WTC11 (cell line): ENCODE measurements around the gene EDA. TPM values are rescaled to one million over a fixed set of nuclear protein-coding genes. Genes with fewer than 3 reads are reported as not detected.

Source experiments
- ATAC-seq: fragments of 200-7000 bp; cut with Tn5 transposase; 2 replicates; pipeline ENCODE4 v1.10.0; 2021; ENCODE audit warnings: mild to moderate bottlenecking, moderate library complexity
- CTCF ChIA-PET: fragments of 300-600 bp; sonication (Branson Sonifier 250); formaldehyde crosslinking; loops from one replicate; lab custom pipeline; 2021; ENCODE audit warnings: antibody characterized with exemption; lab: Charles Lee
- POLR2A ChIA-PET: fragments of 350-600 bp; sonication (Branson Sonifier 250); formaldehyde crosslinking; loops from one replicate; lab custom pipeline; 2021; ENCODE audit warnings: antibody characterized with exemption; lab: Charles Lee
- DNase-seq: peaks from one replicate; pipeline ENCODE4 v3.0.0; 2021; ENCODE audit warnings: low spot score
- H3K27ac Mint-ChIP-seq: 2 replicates; pipeline ENCODE4 v1.8.0; 2021; ENCODE audit warnings: mixed read lengths
- H3K27me3 Mint-ChIP-seq: 2 replicates; pipeline ENCODE4 v1.8.0; 2021; ENCODE audit warnings: low read depth, mild to moderate bottlenecking, moderate library complexity, mixed read lengths
- H3K36me3 Mint-ChIP-seq: 2 replicates; pipeline ENCODE4 v1.8.0; 2021; ENCODE audit warnings: mixed read lengths
- H3K4me1 Mint-ChIP-seq: 2 replicates; pipeline ENCODE4 v1.8.0; 2022; ENCODE audit warnings: mixed read lengths
- H3K4me3 Mint-ChIP-seq: 2 replicates; pipeline ENCODE4 v1.8.0; 2021; ENCODE audit warnings: mild to moderate bottlenecking, moderate library complexity, mixed read lengths
- H3K9me3 Mint-ChIP-seq: 2 replicates; pipeline ENCODE4 v1.8.0; 2021; ENCODE audit warnings: mixed read lengths
- AFF4 ChIP-seq: sonication (generic); formaldehyde crosslinking; IDR thresholded peaks from 2 replicates; pipeline ENCODE4 v1.8.1; 2023; ENCODE audit warnings: mild to moderate bottlenecking, missing genetic modification reagents, borderline replicate concordance
- CREM ChIP-seq: sonication (generic); formaldehyde crosslinking; IDR thresholded peaks from 2 replicates; pipeline ENCODE4 v1.8.1; 2022; ENCODE audit warnings: mild to moderate bottlenecking, missing genetic modification reagents, moderate library complexity
- E2F1 ChIP-seq: sonication (generic); formaldehyde crosslinking; IDR thresholded peaks from 2 replicates; pipeline ENCODE4 v1.8.0; 2022; ENCODE audit warnings: mild to moderate bottlenecking, missing genetic modification reagents
- ELF4 ChIP-seq: sonication (generic); formaldehyde crosslinking; IDR thresholded peaks from 2 replicates; pipeline ENCODE4 v1.8.1; 2022; ENCODE audit warnings: low read depth, mild to moderate bottlenecking, moderate library complexity, missing genetic modification reagents
- ESRRA ChIP-seq: sonication (generic); formaldehyde crosslinking; IDR thresholded peaks from 2 replicates; pipeline ENCODE4 v1.8.1; 2022; ENCODE audit warnings: mild to moderate bottlenecking, missing genetic modification reagents, borderline replicate concordance
- ETV6 ChIP-seq: sonication (generic); formaldehyde crosslinking; IDR thresholded peaks from 2 replicates; pipeline ENCODE4 v1.8.1; 2022; ENCODE audit warnings: mild to moderate bottlenecking, missing genetic modification reagents
- HMGXB4 ChIP-seq: sonication (generic); formaldehyde crosslinking; IDR thresholded peaks from 2 replicates; pipeline ENCODE4 v1.8.1; 2023; ENCODE audit warnings: mild to moderate bottlenecking, moderate library complexity, missing genetic modification reagents
- KAT7 ChIP-seq: sonication (generic); formaldehyde crosslinking; IDR thresholded peaks from 2 replicates; pipeline ENCODE4 v1.8.1; 2023; ENCODE audit warnings: missing genetic modification reagents, mild to moderate bottlenecking, borderline replicate concordance
- MAX ChIP-seq: sonication (generic); formaldehyde crosslinking; IDR thresholded peaks from 2 replicates; pipeline ENCODE4 v1.8.0; 2022; ENCODE audit warnings: mild to moderate bottlenecking, missing genetic modification reagents
- NFYB ChIP-seq: sonication (generic); formaldehyde crosslinking; conservative IDR thresholded peaks from 2 replicates; pipeline ENCODE4 v1.8.0; 2022; ENCODE audit warnings: low read depth, missing genetic modification reagents
- OVOL2 ChIP-seq: fragments of 250-450 bp; sonication (Bioruptor Pico); IDR thresholded peaks from 2 replicates; pipeline ENCODE4 v1.9.0; 2021; ENCODE audit warnings: mild to moderate bottlenecking, borderline replicate concordance
- PREB ChIP-seq: sonication (generic); formaldehyde crosslinking; IDR thresholded peaks from 2 replicates; pipeline ENCODE4 v1.8.1; 2022; ENCODE audit warnings: mild to moderate bottlenecking, missing genetic modification reagents, moderate library complexity, borderline replicate concordance
- SOX15 ChIP-seq: fragments of 250-450 bp; sonication (Bioruptor Pico); IDR thresholded peaks from 2 replicates; pipeline ENCODE4 v1.9.0; 2021; ENCODE audit warnings: mild to moderate bottlenecking
- STAT6 ChIP-seq: sonication (generic); formaldehyde crosslinking; conservative IDR thresholded peaks from 2 replicates; pipeline ENCODE4 v1.8.1; 2023; ENCODE audit warnings: mild to moderate bottlenecking, low read depth, missing genetic modification reagents, moderate library complexity
- TEAD4 ChIP-seq: sonication (generic); formaldehyde crosslinking; IDR thresholded peaks from 2 replicates; pipeline ENCODE4 v1.8.0; 2022; ENCODE audit warnings: mild to moderate bottlenecking, missing genetic modification reagents
- ZMAT4 ChIP-seq: fragments of 250-450 bp; sonication (Bioruptor Pico); IDR thresholded peaks from 2 replicates; pipeline ENCODE4 v1.9.0; 2021; ENCODE audit warnings: mild to moderate bottlenecking
- ZNF138 ChIP-seq: sonication (generic); formaldehyde crosslinking; conservative IDR thresholded peaks from 2 replicates; pipeline ENCODE4 v1.8.1; 2022; ENCODE audit warnings: mild to moderate bottlenecking, moderate library complexity, missing genetic modification reagents
- total RNA-seq: library from RNA; stranded (reverse); gene quantifications from 3 replicates; pipeline ENCODE4 v1.2.3, GENCODE V29; 2021

Gene EDA
- total RNA-seq, 1 experiment from 2014 or later, result 15.1 TPM

- Mint-ChIP-seq H3K27me3 (no peaks in the 10 kb centered on the region), H3K36me3 (no peaks in the 10 kb centered on the region; the same call in 1 of the 2 replicates), H3K27ac (no peak overlapping the region), H3K9me3 (peaks cover 18% of the 10 kb centered on the region), H3K4me3 (no peak overlapping the region), H3K4me1 (peaks cover 21% of the 10 kb centered on the region)
- TF ChIP-seq ZMAT4 (CRISPR knock-in tag) (no peak), ZNF138 (CRISPR knock-in tag) (no peak)
- no peak for ATAC-seq
- no peak for DNase-seq
- ChIA-PET CTCF (no interaction called here), POLR2A (no interaction called here)
Observed at GRCh38 chrX:69795702-69796101, 179.8 kb downstream of the EDA start.

- H3K9me3 Mint-ChIP-seq, result peaks cover 3% of the 10 kb centered on the region; the same call in 1 of the 2 replicates
- no peak overlapping the region for H3K4me3 Mint-ChIP-seq
- no peaks in the 10 kb centered on the region for H3K36me3 Mint-ChIP-seq
- ChIA-PET POLR2A (no interaction called here), CTCF (no interaction called here)
- no peak for DNase-seq
- TF ChIP-seq CREM (CRISPR knock-in tag) (no peak), E2F1 (no peak), ETV6 (CRISPR knock-in tag) (no peak), ELF4 (CRISPR knock-in tag) (no peak), MAX (CRISPR knock-in tag) (no peak), HMGXB4 (CRISPR knock-in tag) (no peak), AFF4 (CRISPR knock-in tag) (no peak), PREB (CRISPR knock-in tag) (no peak), STAT6 (CRISPR knock-in tag) (no peak), SOX15 (CRISPR knock-in tag) (no peak), KAT7 (CRISPR knock-in tag) (no peak), ZMAT4 (CRISPR knock-in tag) (no peak), OVOL2 (CRISPR knock-in tag) (no peak), ESRRA (CRISPR knock-in tag) (no peak), TEAD4 (CRISPR knock-in tag) (no peak), NFYB (CRISPR knock-in tag) (no peak)
- TF ChIP-seq, all 79 proteins: peak for 0
- no peaks in the 10 kb centered on the region for H3K27me3 Mint-ChIP-seq
- no peak overlapping the region for H3K27ac Mint-ChIP-seq
- no peaks in the 10 kb centered on the region for H3K4me1 Mint-ChIP-seq
- ATAC-seq, result no peak
Observed at GRCh38 chrX:69807400-69807799, 191.5 kb downstream of the EDA start.
